Measurements from ENCODE around the gene WDFY3. TPM values are rescaled to one million over a fixed set of nuclear protein-coding genes. Genes with fewer than 3 reads are reported as not detected.

Gene WDFY3
- total and polyA plus RNA-seq, 2 donors (not counting 1 experiment from before 2014, with no cell fraction given): 0.05 to 0.36 TPM

DNA sequence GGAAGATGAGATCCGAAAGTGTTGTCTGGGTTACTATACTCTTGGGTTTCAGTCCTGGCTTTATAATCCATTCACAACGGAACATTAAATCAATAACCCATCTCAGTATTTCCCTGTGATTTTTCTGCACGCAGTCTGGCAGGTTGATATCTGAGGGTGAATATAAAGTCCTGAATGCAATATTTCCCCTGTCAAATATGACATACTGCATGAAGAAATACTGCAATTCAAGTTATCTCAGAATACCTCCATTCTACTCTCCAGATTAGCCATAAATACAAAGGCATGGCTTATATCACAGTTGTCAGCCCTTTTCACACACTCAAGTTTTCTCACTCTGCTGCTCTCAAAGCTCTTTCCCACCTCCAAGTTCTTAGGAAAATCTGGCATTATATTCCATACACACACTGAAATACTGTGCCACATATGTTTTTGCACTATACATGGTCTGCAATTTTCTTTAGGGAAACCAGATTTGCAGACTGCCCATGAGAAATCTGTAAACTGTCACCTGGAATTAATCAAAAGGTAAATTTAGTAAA lies 64.7 kb downstream of the WDFY3 start:
- no peak for TF ChIP-seq EZH2 (IDR thresholded peaks at IDR 0.05; ENCODE audit: borderline replicate concordance, insufficient read depth, low read depth, low read length, poor library complexity, severe bottlenecking)
- TF ChIP-seq, protein P1, sequence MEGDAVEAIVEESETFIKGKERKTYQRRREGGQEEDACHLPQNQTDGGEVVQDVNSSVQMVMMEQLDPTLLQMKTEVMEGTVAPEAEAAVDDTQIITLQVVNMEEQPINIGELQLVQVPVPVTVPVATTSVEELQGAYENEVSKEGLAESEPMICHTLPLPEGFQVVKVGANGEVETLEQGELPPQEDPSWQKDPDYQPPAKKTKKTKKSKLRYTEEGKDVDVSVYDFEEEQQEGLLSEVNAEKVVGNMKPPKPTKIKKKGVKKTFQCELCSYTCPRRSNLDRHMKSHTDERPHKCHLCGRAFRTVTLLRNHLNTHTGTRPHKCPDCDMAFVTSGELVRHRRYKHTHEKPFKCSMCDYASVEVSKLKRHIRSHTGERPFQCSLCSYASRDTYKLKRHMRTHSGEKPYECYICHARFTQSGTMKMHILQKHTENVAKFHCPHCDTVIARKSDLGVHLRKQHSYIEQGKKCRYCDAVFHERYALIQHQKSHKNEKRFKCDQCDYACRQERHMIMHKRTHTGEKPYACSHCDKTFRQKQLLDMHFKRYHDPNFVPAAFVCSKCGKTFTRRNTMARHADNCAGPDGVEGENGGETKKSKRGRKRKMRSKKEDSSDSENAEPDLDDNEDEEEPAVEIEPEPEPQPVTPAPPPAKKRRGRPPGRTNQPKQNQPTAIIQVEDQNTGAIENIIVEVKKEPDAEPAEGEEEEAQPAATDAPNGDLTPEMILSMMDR (IDR thresholded peaks at IDR 0.05): no peak
- no peaks in the 10 kb centered on the region for H3K9me3 ChIP-seq (ENCODE audit: control extremely low read depth in 1 of 3, control insufficient read depth in 2 of 3, insufficient read depth in 1 of 3, low read length in 2 of 3)
- H3K27me3 ChIP-seq (replicated peaks in 1 of 4; ENCODE audit: control extremely low read depth in 1 of 4, control insufficient read depth in 3 of 4, insufficient read depth in 4 of 4, low read length in 3 of 4): no peaks in the 10 kb centered on the region
- ChIA-PET CTCF (no interaction called here), POLR2A (no interaction called here)
- DNase-seq: no peak
- no peak for ATAC-seq (ENCODE audit: low read depth)
- no peak overlapping the region for H3K27ac Mint-ChIP-seq
- H3K4me1 ChIP-seq (ENCODE audit: control insufficient read depth in 2 of 2, insufficient read depth in 2 of 2, low read length in 2 of 2): no peaks in the 10 kb centered on the region
- intact Hi-C loops (cut with micrococcal nuclease): no loop called here
- 80% methylated on average over 1 of the region's 3 CpGs for WGBS (ENCODE audit: insufficient coverage)
- H3K9me3 Mint-ChIP-seq (ENCODE audit: insufficient read depth): no peaks in the 10 kb centered on the region
- no peak overlapping the region for H3K4me3 Mint-ChIP-seq
- no peak overlapping the region for H3K9ac ChIP-seq (ENCODE audit: low read length)
- no peaks in the 10 kb centered on the region for H3K36me3 ChIP-seq (replicated peaks in 1 of 2; ENCODE audit: control extremely low read depth in 1 of 2, control insufficient read depth in 1 of 2, extremely low read depth in 1 of 2, insufficient read depth in 2 of 2, low read length in 1 of 2)
- H3K4me2 ChIP-seq (replicated peaks; ENCODE audit: low read depth, low read length, poor library complexity, severe bottlenecking): no peak overlapping the region
- H3K27ac ChIP-seq (ENCODE audit: low read length in 2 of 2): no peak overlapping the region
- no peaks in the 10 kb centered on the region for H4K20me1 ChIP-seq (ENCODE audit: control insufficient read depth, insufficient read depth, low read length, poor library complexity, severe bottlenecking)
- H3K4me1 Mint-ChIP-seq: no peaks in the 10 kb centered on the region
- no peaks in the 10 kb centered on the region for H3K79me2 ChIP-seq (ENCODE audit: control insufficient read depth, insufficient read depth, low read length)
- H3K4me3 ChIP-seq (ENCODE audit: control extremely low read depth in 1 of 5, extremely low read depth in 1 of 5, insufficient read depth in 1 of 5, low read depth in 2 of 5, low read length in 4 of 5): no peak overlapping the region
- no peaks in the 10 kb centered on the region for H3K27me3 Mint-ChIP-seq
- no peak overlapping the region for H2AFZ ChIP-seq (ENCODE audit: insufficient read depth, low read depth, low read length, poor library complexity, severe bottlenecking)

DNA sequence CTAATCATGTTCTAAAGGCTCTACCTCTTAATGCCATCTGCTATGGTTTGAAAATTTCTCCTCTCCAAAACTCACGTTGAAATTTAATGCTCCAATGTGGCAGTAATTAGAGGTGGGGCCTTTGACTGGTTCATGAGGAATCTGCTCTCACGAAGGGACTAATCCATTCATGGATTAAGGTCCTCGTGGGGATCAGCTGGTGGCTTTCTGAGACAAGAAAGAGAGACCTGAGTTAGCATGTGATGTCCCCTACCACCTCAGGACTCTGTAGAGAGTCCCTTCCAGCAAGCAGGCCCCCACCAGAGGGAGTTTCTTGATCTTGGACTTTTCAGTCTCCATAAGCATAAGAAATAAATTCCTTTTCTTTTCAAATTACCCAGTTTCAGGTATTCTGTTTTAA lies 65.3 kb downstream of the WDFY3 start:
- H3K79me2 ChIP-seq (ENCODE audit: control insufficient read depth, insufficient read depth, low read length): no peaks in the 10 kb centered on the region

More for the DNA sequence above, 65.3 kb downstream of the WDFY3 start:
- TF ChIP-seq, protein P1 (IDR thresholded peaks at IDR 0.05): no peak
- no peak for TF ChIP-seq EZH2 (IDR thresholded peaks at IDR 0.05; ENCODE audit: borderline replicate concordance, insufficient read depth, low read depth, low read length, poor library complexity, severe bottlenecking)
- Histone ChIP-seq H2AFZ (ENCODE audit: insufficient read depth, low read depth, low read length, poor library complexity, severe bottlenecking) (no peak overlapping the region), H3K9me3 (ENCODE audit: control extremely low read depth in 1 of 3, control insufficient read depth in 2 of 3, insufficient read depth in 1 of 3, low read length in 2 of 3) (no peaks in the 10 kb centered on the region), H3K4me3 (ENCODE audit: control extremely low read depth in 1 of 5, extremely low read depth in 1 of 5, insufficient read depth in 1 of 5, low read depth in 2 of 5, low read length in 4 of 5) (no peak overlapping the region), H3K9ac (ENCODE audit: low read length) (no peak overlapping the region), H3K36me3 (replicated peaks in 1 of 2; ENCODE audit: control extremely low read depth in 1 of 2, control insufficient read depth in 1 of 2, extremely low read depth in 1 of 2, insufficient read depth in 2 of 2, low read length in 1 of 2) (no peaks in the 10 kb centered on the region), H4K20me1 (ENCODE audit: control insufficient read depth, insufficient read depth, low read length, poor library complexity, severe bottlenecking) (no peaks in the 10 kb centered on the region), H3K27ac (ENCODE audit: low read length in 2 of 2) (no peak overlapping the region), H3K4me1 (ENCODE audit: control insufficient read depth in 2 of 2, insufficient read depth in 2 of 2, low read length in 2 of 2) (no peaks in the 10 kb centered on the region), H3K27me3 (replicated peaks in 1 of 4; ENCODE audit: control extremely low read depth in 1 of 4, control insufficient read depth in 3 of 4, insufficient read depth in 4 of 4, low read length in 3 of 4) (no peaks in the 10 kb centered on the region), H3K4me2 (replicated peaks; ENCODE audit: low read depth, low read length, poor library complexity, severe bottlenecking) (no peak overlapping the region)
- no peak for DNase-seq
- H3K4me1 Mint-ChIP-seq: no peaks in the 10 kb centered on the region
- CTCF ChIA-PET: no interaction called here
- no peaks in the 10 kb centered on the region for H3K9me3 Mint-ChIP-seq (ENCODE audit: insufficient read depth)
- H3K27me3 Mint-ChIP-seq: no peaks in the 10 kb centered on the region
- POLR2A ChIA-PET: no interaction called here
- no peak overlapping the region for H3K27ac Mint-ChIP-seq
- intact Hi-C loops (cut with micrococcal nuclease): no loop called here
- 83% methylated on average over 3 of the region's 3 CpGs for WGBS (ENCODE audit: insufficient coverage)
- H3K4me3 Mint-ChIP-seq: no peak overlapping the region
- no peak for ATAC-seq (ENCODE audit: low read depth)

Data from B cell (primary cell).